ENCODE measurements around the gene NPHP1. TPM values are rescaled to one million over a fixed set of nuclear protein-coding genes. Genes with fewer than 3 reads are reported as not detected.
"Not testable (repeated sequence)": the region's sequence is repeated elsewhere in the genome, so short reads cannot be mapped to it uniquely, and the experiment has no call there.

Gene NPHP1
- total RNA-seq, 1 donor from 2014 or later, result 5.7 TPM

DNA sequence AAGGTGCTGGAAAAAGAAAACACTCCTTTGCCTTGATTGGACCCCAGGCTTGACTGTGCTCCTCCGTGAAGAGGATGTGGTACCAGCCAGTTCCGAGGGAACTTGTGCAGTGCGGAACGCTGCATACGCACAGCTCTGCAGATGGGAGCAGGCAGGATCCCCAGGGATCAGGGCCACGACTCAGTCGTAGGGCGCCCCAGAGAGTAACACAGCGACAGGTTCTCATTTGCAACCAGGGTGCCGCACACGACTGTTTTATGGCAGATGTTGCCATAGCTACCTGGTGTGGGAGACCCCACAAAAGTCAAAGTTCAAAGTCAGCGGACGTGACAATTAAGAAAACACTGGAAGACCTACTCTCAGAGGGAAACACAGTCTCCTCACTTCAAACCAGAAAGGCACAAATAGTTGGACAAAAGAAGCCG lies 90.0 kb downstream of the NPHP1 start:
- no peak for DNase-seq (ENCODE audit: low spot score)
- TF ChIP-seq, protein P1, sequence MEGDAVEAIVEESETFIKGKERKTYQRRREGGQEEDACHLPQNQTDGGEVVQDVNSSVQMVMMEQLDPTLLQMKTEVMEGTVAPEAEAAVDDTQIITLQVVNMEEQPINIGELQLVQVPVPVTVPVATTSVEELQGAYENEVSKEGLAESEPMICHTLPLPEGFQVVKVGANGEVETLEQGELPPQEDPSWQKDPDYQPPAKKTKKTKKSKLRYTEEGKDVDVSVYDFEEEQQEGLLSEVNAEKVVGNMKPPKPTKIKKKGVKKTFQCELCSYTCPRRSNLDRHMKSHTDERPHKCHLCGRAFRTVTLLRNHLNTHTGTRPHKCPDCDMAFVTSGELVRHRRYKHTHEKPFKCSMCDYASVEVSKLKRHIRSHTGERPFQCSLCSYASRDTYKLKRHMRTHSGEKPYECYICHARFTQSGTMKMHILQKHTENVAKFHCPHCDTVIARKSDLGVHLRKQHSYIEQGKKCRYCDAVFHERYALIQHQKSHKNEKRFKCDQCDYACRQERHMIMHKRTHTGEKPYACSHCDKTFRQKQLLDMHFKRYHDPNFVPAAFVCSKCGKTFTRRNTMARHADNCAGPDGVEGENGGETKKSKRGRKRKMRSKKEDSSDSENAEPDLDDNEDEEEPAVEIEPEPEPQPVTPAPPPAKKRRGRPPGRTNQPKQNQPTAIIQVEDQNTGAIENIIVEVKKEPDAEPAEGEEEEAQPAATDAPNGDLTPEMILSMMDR (IDR thresholded peaks at IDR 0.05; ENCODE audit: unreplicated experiment), result no peak

DNA sequence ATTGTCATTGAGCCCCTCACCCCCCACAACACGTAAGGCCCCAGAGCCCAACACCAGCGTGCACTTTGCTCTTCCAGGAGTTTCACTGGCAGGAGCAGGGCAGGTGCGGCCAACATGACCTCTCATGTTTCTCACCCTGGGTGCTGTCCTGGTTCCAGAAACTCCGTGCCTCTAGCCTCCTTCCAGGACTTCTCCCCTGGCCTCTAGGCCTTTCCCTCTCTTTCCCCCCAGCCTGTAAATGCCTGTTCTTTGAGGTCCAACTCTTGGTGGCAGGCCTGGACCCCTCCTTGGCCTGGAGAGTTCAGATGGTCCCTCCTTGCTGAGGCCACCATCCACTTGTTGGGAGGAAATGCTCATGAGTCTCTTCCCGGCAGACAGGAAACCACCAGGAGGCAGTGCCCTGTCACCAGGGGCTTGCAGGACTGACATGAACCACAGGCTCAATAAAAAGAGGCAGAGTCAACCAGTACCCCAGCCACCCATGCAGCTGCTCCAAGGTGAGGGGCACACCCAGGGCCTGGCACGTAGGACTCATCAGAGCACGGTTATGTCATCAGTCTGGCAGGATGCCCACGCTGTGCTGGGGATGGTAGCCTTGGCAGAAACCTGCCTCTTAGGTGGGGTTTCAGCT lies 90.7 kb downstream of the NPHP1 start:
- peaks cover 25% of the 10 kb centered on the region for H3K4me1 Mint-ChIP-seq (ENCODE audit: unreplicated experiment)
- no peak for DNase-seq (ENCODE audit: low spot score)
- H3K4me3 Mint-ChIP-seq (ENCODE audit: unreplicated experiment), result no peak overlapping the region
- peaks cover 14% of the 10 kb centered on the region for H3K27me3 Mint-ChIP-seq (ENCODE audit: unreplicated experiment)
- H3K9me3 Mint-ChIP-seq (ENCODE audit: unreplicated experiment), result no peaks in the 10 kb centered on the region
- TF ChIP-seq, protein P1 (IDR thresholded peaks at IDR 0.05; ENCODE audit: unreplicated experiment), result no peak
- no peak overlapping the region for H3K27ac Mint-ChIP-seq (ENCODE audit: unreplicated experiment)
- H3K36me3 Mint-ChIP-seq (ENCODE audit: low read depth, unreplicated experiment), result peaks cover 4% of the 10 kb centered on the region

More for the DNA sequence above, 90.0 kb downstream of the NPHP1 start:
- Mint-ChIP-seq H3K27me3 (ENCODE audit: unreplicated experiment) (peaks cover 14% of the 10 kb centered on the region), H3K4me3 (ENCODE audit: unreplicated experiment) (no peak overlapping the region), H3K4me1 (ENCODE audit: unreplicated experiment) (peaks cover 27% of the 10 kb centered on the region), H3K27ac (ENCODE audit: unreplicated experiment) (no peak overlapping the region), H3K9me3 (ENCODE audit: unreplicated experiment) (no peaks in the 10 kb centered on the region), H3K36me3 (ENCODE audit: low read depth, unreplicated experiment) (peaks cover 4% of the 10 kb centered on the region)

DNA sequence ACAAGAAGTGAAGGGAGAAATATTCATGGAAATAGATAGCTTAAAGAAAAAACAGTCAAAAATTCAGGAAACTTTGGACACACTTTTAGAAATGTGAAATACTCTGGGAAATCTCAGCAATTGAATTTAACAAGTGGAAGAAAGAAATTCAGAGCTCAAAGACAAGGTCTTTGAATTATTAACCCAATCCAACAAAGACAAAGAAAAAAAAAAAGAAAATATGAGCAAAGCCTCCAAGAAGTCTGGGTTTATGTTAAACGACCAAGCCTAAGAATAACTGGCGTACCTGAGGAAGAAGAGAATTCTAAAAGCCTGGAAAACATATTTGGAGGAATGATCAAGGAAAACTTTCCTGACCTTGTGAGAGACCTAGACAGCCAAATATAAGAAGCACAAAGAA lies 96.5 kb downstream of the NPHP1 start:
- not testable (repeated sequence) for H3K27ac Mint-ChIP-seq (ENCODE audit: unreplicated experiment); H3K27me3 Mint-ChIP-seq (ENCODE audit: unreplicated experiment); H3K4me3 Mint-ChIP-seq (ENCODE audit: unreplicated experiment); H3K4me1 Mint-ChIP-seq (ENCODE audit: unreplicated experiment); DNase-seq (ENCODE audit: low spot score); H3K36me3 Mint-ChIP-seq (ENCODE audit: low read depth, unreplicated experiment); H3K9me3 Mint-ChIP-seq (ENCODE audit: unreplicated experiment)

DNA sequence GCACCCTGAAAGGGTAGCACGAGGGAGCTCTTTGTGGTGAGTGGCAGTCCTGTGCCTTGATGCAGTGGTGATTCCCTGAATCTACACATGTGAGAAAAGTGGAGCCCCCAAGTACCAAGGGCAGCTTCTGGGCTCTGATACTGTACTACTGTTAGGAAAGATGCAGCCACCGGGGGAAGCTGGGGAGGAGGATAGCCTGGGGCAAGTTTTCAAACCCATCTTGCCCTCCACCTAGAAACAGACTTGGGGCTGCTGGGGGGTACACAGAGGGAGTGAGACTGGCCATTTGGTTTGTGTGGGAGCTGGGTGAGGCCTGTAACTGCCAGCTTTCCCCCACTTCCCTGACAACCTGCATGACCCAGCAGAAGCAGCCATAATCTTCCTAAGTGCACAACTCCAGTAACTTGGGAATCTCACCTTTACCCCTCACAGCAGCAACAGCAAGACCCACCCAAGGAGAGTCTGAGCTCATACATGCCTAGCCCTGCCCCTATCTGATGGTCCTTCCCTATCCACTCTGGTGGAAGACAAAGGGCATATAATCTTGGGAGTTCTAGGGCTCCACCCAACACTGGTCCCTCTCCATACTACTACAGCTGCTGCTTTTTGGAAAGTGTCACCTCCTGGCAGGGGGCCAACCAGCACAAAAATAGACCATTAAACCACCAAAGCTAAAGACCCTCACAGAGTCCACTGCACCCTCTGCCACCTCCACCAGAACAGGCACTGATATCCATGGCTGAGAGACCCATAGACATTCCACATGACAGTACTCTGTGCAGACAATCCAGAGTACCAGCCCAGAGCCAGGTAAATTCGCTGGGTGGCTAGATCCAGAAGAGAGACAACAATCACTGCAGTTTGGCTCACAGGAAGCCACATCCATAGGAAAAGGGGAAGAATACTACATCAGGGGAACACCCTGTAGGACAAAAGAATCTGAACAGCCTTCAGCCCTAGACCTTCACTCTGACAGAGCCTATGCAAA lies 97.4 kb downstream of the NPHP1 start:
- no peak for DNase-seq (ENCODE audit: low spot score)

GRCh38 chr2:110106642-110107041 lies 98.2 kb downstream of the NPHP1 start:
- no peak overlapping the region for H3K27ac Mint-ChIP-seq (ENCODE audit: unreplicated experiment)
- no peaks in the 10 kb centered on the region for H3K36me3 Mint-ChIP-seq (ENCODE audit: low read depth, unreplicated experiment)
- DNase-seq (ENCODE audit: low spot score), result no peak
- peaks cover 17% of the 10 kb centered on the region for H3K4me1 Mint-ChIP-seq (ENCODE audit: unreplicated experiment)
- TF ChIP-seq, protein P1 (IDR thresholded peaks at IDR 0.05; ENCODE audit: unreplicated experiment), result no peak
- H3K27me3 Mint-ChIP-seq (ENCODE audit: unreplicated experiment), result peaks cover 11% of the 10 kb centered on the region
- no peak overlapping the region for H3K4me3 Mint-ChIP-seq (ENCODE audit: unreplicated experiment)
- no peaks in the 10 kb centered on the region for H3K9me3 Mint-ChIP-seq (ENCODE audit: unreplicated experiment)

More for the DNA sequence above, 97.4 kb downstream of the NPHP1 start:
- Mint-ChIP-seq H3K4me1 (ENCODE audit: unreplicated experiment) (peaks cover 10% of the 10 kb centered on the region), H3K9me3 (ENCODE audit: unreplicated experiment) (no peaks in the 10 kb centered on the region), H3K36me3 (ENCODE audit: low read depth, unreplicated experiment) (no peaks in the 10 kb centered on the region), H3K27ac (ENCODE audit: unreplicated experiment) (no peak overlapping the region), H3K4me3 (ENCODE audit: unreplicated experiment) (no peak overlapping the region), H3K27me3 (ENCODE audit: unreplicated experiment) (peaks cover 7% of the 10 kb centered on the region)
- TF ChIP-seq, protein P1 (IDR thresholded peaks at IDR 0.05; ENCODE audit: unreplicated experiment), result no peak

Measured in endothelial cell (in vitro differentiated cells).